ENCODE results near the gene TBC1D22A. TPM values are rescaled to one million over a fixed set of nuclear protein-coding genes. Genes with fewer than 3 reads are reported as not detected.
A peak's percentile ranks its signal among the peaks of the same experiment; 100 is the strongest.

TBC1D22A gene
- total RNA-seq, 1 donor from 2014 or later = 8.9 TPM

DNA sequence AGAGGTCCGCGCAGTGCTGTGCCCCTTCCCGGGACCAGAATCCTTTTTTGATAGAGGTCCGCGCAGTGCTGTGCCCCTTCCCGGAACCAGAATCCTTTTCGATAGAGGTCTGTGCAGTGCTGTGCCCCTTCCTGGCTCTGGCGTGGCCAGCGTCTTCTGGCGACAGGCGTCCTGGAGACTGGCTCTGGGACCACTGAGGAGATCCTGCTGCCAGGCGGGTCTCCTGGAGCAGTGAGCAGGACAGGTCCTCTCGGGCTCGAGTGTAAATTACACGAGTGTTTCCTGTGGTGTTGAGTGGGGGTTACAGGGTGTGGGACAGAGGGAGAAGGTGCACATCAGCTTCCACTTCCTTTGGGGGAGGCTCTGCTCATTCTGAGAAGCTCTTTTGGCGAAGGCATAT lies 98.1 kb downstream of the TBC1D22A start:
- DNase-seq = no peak

- no peak for DNase-seq
These were observed 99.3 kb downstream of the TBC1D22A start for GRCh38 chr22:46861468-46862367.

DNA sequence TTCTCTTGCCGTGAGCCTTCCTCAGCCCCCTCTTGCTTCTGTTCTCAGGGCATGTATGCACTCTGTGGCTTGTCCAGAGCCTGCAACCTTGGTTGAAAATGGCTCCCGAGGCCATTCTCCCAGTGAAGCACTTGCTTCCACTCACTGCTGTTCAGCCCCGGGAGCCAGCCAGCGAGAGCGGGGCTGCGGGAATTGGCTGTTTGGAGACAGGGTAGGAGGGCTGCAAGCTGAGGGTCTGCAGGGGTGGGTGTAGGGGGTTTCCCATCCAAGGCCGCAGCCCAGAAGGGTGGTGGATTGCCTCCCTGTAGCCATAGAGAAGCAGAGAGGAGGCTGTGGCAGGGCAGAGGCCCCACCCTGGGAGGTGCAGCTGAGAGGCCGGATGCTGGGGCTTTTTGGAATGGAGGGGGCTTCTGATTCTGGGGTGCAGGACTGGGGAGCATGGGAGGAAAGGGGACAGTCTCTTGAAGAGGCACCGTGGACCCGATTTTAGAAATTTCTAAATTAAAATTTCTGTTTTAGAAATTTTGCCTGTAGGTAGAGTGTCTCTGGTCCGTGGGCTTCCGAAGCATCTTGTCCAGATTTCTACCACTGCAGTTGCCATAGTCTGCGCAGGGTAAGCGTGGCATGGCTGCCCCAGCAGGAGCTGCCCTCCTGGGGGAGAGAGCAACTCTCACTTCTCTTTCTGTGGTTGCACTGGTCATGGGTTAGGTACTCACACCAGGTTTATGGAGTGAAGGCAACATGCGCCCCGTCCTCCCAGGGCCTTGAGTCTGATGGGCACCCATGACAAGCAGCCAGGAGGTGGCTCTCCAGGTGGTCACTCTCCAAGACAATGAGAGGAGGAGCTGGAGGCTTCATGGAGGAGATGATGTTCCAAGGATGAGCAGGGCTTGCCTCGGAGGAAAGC lies 100.2 kb downstream of the TBC1D22A start:
- no peak for DNase-seq

DNA sequence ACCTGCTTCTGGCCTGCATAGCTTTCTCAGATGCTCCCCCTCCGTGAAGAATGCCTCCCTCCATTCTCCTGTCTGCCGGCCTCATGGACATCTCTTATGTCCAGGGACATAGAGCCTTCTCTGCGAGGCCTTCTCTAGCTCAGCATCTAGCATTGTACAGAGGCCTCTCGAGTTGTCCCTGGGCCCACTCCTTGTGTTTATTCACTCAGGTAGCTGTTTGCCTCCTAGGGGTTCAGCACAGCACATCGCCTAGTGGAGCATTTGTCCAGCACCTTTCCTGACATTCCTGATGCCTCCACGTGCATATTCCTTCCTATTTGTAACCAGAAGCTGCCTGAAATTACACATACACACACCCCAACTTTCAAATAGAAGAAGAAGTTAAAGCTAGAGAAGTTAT lies 101.3 kb downstream of the TBC1D22A start:
- DNase-seq = no peak

DNA sequence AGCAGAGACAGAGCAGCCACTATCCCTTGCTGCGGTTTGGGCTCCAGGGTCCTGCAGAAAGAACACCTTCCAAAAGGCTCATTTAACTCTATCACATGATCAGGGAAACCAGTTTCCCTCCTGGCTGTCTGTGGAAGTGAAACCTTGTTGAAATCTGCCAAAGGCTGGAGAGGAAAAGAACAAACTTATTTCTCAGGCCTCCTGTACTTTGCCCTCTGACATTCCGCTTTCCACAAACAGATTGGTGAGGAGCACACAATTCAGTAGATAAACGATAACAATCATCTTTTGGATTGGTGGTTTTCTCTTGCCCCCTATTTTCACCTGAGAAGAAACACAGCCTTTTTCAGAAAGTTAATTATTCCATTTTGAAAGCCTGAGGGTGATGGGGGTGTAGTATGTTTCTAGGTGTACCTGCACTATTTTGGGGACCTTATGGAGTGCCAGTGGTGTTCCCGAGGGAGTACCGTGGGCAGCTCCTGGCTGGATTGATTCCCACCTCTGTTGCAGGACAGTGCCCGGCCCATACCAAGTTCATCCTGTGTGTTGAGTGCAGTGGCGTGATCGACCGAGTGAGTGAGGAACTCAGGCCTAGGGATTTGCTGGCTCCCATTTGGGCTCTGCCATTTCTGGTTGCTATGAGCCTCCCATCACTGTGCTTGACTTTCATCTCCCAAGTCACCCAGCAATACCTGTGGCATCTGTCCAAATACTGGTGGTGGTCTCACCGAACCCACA lies 102.0 kb downstream of the TBC1D22A start:
- no peak for DNase-seq

DNA sequence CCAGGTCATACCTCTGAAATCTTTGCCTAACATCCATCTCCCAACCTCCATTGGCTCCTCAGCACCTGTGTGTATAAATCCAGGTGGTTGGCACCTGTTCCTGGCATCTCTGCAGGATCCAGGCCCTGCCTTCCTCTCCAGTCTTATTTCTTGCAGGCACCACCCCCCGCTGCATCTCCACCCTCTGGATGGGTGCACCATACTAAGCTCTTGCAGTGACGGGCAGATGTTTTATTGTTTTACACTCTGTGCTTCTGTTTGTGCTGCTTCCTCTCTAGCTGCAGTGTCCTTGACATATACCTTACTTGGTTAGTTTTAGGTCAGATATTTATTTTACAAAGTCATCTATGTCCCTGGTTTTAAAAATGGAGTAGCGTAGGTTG lies 102.6 kb downstream of the TBC1D22A start:
- DNase-seq = no peak

- no peak for DNase-seq
These were observed 103.2 kb downstream of the TBC1D22A start for GRCh38 chr22:46865642-46866041.

DNA sequence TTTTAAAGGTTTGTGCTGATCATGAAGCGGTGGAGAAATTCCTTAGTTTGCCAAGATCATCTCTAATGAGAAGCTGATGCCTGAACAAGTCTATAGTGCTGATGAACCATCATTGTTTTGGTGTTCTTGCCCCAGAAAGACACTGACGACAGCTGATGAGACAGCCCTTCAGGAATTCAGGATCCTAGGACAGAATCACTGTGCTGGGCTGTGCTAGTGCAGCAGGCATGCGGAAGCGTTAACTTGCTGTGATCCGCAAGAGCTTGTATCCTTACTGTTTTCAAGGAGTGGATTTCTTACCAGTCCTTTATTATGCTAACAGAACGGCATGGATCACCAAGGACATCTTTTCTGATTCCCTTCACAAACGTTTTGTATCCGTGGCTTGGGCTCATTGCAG lies 104.1 kb downstream of the TBC1D22A start:
- DNase-seq = no peak

GRCh38 chr22:46867106-46867505 lies 104.7 kb downstream of the TBC1D22A start:
- no peak for DNase-seq

- DNase-seq = no peak
These were observed 106.9 kb downstream of the TBC1D22A start for GRCh38 chr22:46869329-46869728.

- peak; percentile 61 for DNase-seq
These were observed 107.5 kb downstream of the TBC1D22A start for GRCh38 chr22:46869831-46870441.

DNA sequence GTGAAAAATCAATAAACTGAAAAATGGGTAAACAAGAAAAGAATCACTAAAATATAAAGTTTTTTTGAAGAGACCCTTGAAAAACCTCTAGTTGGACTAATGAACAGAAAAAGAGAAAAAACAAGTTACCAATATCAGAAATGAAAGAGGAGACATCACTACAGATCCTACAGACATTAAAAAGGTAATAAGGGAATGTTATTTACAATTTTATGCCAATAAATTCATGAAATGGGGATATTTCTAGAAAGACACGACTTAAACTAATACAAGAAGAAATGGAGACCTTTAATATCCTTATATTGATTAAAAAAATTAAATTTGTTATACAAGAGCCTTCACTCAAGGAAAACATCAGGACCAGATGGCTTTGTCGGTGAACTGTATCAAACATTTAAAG lies 109.4 kb downstream of the TBC1D22A start:
- DNase-seq = no peak

- no peak for DNase-seq
These were observed 112.6 kb downstream of the TBC1D22A start for GRCh38 chr22:46875089-46875488.

GRCh38 chr22:46876357-46876934 lies 114.0 kb downstream of the TBC1D22A start:
- no peak for DNase-seq

- no peak for DNase-seq
These were observed 115.9 kb downstream of the TBC1D22A start for GRCh38 chr22:46878191-46878948.

GRCh38 chr22:46879083-46879482 lies 116.6 kb downstream of the TBC1D22A start:
- DNase-seq = no peak

DNA sequence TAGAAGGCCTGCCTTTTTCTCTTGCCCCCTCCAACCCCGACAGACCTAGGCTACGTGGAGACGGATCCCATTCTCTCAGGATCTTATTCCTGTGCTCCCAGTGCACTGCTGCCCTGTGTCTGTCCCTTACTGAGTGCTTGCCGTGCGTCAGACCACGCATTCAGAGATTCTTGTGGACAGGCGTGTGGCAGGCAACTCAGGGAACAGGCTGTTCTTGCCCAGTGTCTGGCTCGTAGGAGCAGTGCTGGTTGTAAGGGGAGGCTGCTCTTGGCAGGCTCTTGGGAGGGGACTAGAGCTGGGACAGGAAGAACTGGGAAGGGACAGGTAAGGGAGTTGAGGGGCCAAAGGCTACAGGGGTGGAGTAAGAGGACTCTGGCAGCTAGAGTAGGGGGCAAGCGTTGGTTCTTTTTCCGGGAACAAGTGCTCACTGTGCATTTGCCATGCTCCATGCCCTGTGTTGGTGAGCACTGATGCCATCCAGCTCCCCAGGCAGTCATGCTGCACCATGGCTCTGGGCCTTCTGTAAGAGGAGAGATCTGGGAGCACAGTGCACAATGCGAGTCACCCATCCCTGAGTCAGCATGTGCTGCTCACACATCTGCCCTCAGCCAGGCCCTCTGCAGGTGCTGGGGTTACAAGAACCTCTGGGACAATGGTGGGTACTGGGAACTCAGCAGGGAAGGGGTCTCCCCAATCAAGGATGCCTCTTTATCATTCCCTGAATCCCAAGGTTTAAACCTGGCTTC lies 119.1 kb downstream of the TBC1D22A start:
- DNase-seq = no peak

DNA sequence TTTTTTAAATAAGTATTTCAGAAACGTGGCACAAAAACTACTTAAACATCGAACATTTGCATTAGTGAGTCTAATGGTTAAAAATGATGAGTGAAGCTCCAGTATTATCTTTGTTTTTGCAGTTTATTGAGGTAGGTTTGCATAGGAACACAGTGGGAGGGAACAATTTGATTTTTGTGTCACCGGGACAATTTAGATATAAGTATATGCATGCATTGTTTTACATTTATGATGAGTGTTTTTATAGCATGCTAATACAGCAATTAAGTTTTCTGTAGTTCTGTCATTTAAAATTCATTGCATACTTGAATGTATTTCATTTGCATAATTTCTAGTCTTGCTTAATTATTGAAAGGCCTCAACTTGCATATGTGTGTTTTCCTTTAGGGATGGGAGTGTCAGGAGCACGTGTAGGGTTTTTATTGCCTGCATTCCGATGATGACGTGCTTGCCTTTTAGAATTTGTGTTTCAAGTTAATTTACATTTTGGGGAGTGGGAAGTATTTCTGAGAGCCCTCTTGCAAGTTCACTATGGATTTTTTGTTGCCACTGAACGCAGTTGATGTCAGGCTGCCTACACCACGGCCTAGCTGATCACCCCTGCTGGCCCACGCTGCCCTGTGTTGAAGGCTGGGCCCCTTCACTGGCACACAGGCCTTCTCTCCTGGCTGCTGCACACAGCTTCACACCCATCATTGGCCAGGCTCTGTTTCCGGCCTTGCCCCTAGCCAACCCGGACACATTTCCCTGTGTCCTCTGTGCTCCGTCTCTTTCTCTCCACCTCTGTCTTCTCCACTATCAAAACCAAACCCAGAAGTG lies 120.9 kb downstream of the TBC1D22A start:
- DNase-seq = no peak

GRCh38 chr22:46884365-46884764 lies 121.9 kb downstream of the TBC1D22A start:
- no peak for DNase-seq

Data from skin of body (tissue), 2 donors.